GM19240 (cell line): Measurements from ENCODE around the gene TOX2.

Experiments used
- DNase-seq: peaks from one replicate; pipeline ENCODE4 v3.0.0; 2011; ENCODE audit warnings: low spot score; ENCODE audit not compliant: insufficient read length

The TOX2 gene

GRCh38 chr20:44073675-44074071 is 159.0 kb downstream of the TOX2 start:
- DNase-seq, result no peak

- no peak for DNase-seq
Observed at GRCh38 chr20:44074252-44075151, 159.8 kb downstream of the TOX2 start.

DNA sequence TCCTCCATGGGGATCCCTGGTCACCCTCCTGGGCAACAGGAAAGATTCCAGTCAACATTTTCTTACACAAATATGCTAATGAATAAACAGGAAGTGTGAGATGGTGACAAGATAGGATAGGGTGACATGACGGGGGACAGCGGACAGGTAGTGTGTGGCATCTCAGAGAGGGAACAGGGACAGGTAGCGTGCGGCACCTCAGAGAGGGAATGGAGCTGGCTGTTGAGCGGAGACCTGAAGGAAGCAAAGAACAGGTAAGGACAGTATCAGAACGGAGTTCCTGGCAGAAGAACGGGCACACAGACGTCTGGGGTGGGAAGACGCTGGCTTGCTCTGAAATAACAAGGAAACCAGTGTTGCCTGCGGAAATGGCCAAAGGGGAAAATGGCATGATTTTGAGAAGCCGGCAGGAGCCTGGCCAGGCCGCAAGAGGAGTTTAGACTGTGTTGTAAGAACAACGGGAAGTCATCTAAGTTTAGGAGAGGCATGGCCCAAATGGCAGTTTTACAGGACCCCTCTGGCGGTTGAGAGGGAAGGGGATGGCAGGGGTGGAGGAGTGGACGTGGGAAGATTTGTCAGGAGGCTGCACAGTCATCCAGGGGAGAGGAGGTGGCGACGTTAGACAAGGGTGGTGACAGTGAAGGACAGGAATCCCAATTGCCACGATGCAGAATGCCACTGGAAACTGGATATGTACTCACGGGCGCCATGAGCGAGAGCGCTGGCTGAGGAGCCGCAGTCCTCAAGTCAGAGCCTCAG is 160.7 kb downstream of the TOX2 start:
- no peak for DNase-seq

- DNase-seq, result no peak
Observed at GRCh38 chr20:44075950-44076232, 161.2 kb downstream of the TOX2 start.

DNA sequence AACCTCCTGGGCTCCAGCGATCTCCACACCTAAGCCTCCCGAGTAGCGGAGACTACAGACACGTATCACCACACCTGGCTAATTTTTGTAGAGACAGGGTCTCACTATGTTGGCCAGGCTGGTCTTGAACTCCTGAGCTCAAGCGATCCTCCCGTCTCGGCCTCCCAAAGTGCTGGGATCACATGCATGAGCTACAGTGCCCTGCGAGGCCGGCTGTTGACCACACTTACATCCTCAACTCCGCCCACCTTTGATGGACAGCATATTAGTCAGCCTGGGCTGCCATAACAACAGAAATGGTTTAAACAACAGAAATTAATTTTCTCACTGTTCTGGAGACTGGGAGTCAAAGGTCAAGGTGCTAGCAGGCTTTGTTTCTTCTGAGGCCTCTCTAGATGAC is 164.6 kb downstream of the TOX2 start:
- DNase-seq, result no peak

GRCh38 chr20:44080064-44080463 is 165.4 kb downstream of the TOX2 start:
- no peak for DNase-seq

GRCh38 chr20:44080646-44081267 is 166.1 kb downstream of the TOX2 start:
- peak; percentile 81 for DNase-seq

- no peak for DNase-seq
Observed at GRCh38 chr20:44081476-44081875, 166.8 kb downstream of the TOX2 start.

- DNase-seq, result no peak
Observed at GRCh38 chr20:44081888-44082287, 167.2 kb downstream of the TOX2 start.

DNA sequence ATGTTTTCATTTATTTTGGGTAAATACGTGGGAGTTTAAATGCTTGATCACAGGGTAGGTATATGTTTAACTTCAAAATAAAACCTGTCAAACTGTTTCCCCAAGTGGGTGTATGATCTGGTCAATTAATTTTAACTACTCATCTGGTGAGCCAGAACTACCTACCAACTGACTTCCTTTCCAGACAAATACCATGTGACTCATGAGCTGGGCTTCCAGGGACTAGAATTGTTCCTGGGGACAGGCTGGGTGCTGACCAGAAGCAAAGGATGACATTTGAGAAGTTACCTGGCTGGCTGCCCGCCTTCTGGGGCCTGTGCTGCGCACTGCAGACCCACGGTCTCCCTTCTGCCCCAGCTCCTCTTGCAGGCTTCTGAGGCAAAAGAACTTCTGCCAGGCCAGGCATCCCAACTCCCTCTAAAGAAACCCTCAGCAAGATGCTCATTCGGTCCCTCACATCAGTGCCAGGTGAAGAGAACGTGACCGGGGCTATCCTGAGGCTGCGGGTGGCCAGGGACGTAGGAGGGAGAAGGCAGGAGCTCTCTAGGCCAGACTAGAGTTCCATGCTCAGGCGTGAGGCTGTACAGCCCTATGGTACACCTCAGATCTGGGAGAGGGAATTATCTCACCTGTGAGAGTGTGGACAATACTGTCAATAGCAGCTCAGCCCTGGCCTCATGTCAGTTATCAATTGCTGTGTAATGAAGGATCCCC is 168.7 kb downstream of the TOX2 start:
- DNase-seq, result no peak

GRCh38 chr20:44084439-44084838 is 169.8 kb downstream of the TOX2 start:
- DNase-seq, result no peak

DNA sequence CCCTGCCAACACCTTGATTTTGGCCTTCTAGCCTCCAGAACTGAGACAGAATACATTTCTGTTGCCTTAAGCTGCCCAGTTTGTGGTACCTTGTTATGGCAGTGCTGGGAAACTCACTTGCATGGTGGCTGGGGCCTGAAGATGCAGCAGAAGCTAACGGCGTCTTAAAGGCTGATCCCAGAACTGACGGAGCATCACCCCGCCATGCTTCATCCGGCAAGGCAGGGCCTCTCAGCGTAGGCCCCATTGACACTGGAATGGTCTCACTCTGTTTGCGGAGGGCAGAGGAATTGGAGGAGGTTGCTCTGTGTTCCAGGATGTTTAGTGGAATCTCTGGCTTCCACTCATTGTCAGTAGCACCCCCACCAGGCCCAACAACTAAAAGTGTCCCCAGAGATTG is 170.2 kb downstream of the TOX2 start:
- no peak for DNase-seq

DNA sequence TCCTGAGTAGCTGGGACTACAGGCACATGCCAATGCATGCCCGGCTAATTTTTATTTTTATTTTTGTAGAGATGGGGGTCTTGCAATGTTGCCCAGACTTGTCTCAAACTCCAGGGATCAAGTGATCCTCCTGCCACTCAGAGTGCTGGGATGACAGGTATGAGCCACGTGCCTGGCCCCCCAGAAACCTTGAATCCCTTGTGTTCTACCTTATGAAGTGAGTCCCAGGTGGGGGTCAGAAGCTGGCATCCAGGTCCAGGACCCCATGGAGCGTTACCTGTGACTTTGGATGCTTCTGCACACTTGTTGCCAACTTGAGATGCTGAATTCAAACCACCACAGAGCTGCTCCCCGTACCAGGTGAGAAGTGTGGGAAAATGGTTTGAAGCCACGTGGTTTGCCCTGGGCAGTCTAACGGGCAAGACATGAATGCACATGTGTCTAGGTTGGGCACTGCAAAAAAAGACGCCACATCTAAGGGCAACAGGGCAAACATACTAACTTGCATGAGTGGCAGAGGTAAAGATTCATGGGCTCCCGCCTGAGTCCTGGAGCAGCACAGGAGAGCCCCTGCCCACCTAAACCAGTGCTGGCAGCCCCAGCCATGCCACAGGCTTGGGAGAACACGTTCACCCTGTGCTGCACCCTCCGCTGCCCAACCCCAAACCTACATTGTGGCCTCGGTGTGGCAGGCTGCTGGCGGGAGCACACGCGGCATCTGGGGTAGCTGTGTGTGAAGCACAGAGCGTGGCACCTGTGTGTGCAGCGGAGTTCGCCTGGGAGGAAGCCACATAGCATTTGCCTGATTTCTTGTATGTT is 171.2 kb downstream of the TOX2 start:
- DNase-seq, result no peak

DNA sequence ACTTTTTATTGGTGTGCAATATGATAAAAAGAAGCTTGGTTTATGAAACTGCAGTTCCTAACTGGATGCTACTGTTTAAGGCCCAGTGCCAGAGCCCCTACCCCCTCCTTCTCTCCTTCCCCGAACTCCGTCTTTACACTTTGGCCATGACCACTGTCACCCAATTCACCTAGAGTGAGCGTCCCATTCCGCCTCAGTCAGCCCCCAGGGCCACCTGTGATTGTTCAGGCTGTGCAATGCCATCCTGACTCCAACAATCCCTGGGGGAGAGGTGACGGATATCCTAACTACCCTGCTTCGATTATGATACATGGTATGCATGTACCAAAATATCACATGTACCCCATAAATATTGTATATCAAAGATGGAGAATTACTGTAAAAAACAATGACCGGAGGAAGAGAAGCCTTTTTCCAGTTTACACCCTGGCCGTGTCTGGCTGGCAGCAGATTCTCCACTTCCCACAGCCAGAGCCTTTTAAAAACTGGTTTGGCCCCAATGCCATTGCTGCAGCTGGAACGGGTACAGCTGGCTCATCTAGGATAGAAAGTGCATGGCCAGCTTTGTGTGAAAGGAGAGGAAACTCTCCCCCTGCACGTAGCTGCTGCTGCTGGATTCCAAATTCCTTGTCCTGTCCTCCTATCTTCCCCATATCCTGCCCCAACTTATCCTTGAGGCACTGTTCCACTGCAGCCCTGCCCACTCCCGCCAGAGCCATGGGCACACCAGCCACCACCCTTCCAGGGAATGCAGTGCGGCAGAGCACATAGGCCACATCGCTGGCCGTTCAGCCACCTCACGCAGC is 172.6 kb downstream of the TOX2 start:
- DNase-seq, result no peak

GRCh38 chr20:44087857-44088120 is 173.1 kb downstream of the TOX2 start:
- DNase-seq, result no peak

GRCh38 chr20:44089987-44090674 is 175.5 kb downstream of the TOX2 start:
- peak; percentile 32 for DNase-seq

- no peak for DNase-seq
Observed at GRCh38 chr20:44091026-44091425, 176.4 kb downstream of the TOX2 start.

DNA sequence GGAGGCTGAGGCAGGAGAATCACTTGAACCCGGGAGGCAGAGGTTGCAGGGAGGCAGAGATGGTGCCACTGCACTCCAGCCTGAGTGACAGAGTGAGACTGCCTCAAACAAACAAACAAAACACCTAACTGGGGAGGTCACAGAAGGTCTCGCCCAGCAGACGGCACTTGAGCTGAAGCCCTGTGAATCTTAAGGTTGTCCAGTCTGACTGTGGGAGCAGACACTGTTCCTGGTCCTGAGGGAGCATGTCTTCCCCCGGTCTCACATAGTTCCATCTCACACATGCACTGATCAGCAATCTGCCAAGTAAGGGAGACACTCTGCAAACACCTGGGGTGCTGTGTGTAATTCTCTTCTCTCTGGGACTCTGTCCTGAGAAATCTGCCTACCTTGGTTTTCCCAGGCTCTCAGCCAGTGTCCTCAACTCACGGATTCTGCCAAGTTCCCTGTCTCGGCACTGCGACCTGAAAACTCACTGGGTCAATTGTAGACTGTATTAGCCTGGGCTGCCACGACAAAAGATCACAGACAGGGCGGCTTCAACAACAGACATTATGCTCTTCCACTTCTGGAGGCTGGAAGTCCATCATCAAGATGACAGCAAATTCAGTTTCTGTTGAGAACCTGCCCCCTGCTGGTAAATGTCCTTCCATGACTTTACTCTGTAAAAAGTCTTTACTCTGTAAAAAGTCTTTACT is 178.0 kb downstream of the TOX2 start:
- DNase-seq, result no peak

GRCh38 chr20:44093249-44093582 is 178.6 kb downstream of the TOX2 start:
- DNase-seq, result no peak
